DMS153 treated with DMSO at 0.1 percent for 48 hours (cell line): ENCODE data around the gene IRF2.
A peak's percentile ranks its signal among the peaks of the same experiment; 100 is the strongest.

ENCODE experiments used
- DNase-seq: peaks from one replicate; lab custom pipeline; 2025; ENCODE audit not compliant: unreplicated experiment; lab: John Stamatoyannopoulos, UW

The IRF2 gene

DNA sequence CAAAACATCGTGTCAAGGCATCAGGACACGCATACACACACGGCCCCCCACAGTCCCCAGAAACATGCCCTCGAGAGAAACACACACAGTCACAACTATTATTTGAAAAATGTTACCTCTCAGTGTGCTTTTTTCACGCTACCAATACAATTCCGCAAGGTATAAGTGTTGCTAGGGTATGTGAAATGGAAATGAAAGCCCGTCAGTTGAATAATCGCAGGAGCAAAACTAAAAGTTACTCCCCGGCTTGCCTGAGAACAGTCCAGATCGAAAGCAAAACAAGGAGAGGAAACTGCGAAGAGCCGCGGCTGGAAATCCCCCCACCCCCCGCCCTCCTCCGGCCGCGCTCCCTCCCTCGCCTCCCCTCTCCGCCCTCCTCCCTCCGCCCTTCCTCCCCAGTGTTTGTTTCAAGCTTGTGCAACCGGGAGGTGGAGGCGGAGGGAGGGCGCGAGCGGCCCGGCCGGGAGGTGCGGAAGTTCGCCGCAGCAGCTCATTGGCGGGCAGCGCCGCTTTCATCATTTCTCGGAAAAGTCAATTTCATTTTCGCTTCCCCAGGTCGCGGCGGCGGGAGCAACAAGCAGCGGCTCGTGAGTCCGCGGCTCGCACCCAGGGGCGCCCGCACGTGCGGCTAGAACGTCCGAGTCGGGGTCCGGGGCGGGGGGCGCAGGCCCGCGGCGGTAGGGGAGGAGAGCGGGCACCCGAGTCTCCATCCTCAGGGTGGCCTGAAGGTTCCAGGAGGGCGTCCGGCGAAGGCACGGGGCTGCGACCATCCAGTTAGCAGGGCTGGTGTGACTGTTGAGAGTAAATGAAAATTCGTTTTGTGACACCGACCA is at the start of gene IRF2:
TSS of gene IRF2 (minus strand) at position 288 of the 833 bp plus-strand sequence. CDS start 45,486 bp downstream, outside the sequence.
- DNase-seq = peak; percentile 95

DNA sequence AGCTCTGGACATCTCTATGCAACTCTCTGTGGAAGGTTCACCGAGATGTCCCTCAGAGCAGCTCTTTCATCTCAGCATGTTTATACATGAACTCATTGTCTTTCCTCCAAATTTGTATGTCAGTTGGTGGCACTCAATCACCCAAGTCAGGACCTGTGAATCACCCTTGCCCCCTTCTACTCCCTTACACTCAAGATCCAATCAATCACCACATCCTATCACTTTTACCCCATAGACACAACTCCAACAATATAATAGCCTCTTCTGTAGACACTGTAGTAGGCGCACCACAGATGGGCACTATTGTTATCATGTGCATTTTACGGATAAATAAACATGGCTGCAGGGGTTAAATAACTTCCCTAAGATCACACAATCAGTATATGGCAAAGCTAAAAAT is 41.3 kb upstream of the IRF2 start:
- no peak for DNase-seq

DNA sequence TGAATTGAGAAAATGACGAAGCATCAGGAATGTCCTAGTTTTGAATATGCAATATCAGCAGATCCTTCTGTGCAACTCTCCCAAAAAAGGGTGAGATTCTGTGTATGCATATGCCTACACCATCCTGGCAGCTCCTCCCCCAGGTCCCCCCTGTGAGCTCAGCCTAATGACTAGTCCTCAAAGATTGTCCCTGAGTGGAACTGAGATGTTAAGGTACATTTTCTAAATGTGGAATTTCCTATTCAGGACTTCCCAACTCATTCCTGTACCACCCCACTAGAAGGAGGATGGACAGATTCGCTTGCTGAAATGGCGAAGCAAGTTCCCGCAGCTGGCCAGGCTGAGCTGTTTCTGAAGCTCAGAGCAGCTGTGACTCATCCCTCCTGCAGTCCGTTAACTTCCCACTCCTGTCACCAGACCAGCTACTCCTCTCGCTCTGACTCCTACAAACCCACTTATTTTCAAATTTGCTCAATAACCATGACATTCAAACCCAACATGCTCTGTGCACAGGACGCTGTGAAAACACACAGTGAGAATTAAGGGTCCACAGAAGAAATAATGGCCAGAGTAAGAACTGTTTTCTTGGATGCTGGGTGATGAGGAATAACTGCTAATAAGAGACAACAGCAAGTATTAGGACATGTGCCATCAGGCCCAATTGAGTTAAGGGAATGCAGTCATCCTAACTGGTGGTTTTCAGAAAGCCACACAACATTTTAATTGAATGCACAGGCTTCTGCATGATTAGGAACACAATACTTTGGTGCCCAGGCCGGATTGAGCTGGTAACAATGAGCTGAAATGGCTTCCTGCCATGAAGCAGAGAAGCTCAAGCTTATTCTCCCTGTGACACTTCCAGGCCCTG is 40.0 kb upstream of the IRF2 start:
- no peak for DNase-seq

DNA sequence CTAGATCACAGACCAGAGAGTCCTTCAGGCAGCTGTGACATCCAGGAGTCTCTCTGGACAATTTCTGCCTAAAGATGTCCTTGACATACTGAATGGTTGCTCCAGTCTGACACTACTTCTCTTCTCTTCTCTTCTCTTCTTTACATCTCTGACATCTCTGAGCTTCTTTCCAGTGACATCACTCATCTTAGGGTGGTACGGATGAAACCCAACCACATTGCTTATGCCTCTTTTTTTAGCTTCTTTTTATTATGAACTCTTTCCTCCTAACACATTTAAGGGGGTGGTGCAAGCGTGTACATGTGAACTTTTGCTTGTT is 39.4 kb upstream of the IRF2 start:
- no peak for DNase-seq

DNA sequence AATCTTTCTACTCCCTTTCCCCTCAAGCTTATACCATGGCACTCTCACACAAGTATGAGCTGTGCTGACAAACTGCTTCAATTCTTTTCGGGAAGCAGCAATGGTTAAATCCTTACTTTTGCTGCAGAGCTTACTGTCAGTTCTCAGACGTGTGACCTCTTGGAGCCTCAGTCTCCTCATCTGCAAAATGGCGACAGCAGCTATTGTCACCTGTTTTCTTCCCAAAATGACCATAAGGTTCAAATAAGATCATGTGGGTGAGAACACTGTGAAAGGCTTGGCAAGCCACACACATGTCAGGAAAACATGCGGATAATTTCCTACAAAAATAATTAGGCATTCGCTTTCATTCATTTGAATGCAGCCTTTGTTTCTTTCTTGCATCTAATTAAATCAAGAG is 36.8 kb upstream of the IRF2 start:
- DNase-seq = no peak

DNA sequence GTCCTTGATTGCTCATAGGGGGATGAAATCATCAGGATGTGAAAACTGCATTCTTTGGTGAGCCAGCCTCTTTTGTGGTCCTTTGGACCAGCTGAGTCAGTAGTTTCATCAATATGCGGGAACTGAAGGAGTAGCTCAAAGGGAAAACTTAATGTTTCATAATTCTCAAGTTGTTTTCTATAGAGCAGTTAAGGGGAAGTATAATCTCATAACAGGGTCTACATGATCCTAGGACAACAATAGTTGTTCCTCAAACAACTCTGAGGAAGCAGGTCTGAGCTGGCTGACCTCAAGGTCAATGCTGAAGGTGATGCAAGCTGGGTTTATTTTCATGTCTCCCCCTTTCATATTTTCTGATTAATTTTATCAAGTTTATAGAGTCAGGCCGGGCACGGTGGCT is 36.1 kb upstream of the IRF2 start:
- DNase-seq = no peak

DNA sequence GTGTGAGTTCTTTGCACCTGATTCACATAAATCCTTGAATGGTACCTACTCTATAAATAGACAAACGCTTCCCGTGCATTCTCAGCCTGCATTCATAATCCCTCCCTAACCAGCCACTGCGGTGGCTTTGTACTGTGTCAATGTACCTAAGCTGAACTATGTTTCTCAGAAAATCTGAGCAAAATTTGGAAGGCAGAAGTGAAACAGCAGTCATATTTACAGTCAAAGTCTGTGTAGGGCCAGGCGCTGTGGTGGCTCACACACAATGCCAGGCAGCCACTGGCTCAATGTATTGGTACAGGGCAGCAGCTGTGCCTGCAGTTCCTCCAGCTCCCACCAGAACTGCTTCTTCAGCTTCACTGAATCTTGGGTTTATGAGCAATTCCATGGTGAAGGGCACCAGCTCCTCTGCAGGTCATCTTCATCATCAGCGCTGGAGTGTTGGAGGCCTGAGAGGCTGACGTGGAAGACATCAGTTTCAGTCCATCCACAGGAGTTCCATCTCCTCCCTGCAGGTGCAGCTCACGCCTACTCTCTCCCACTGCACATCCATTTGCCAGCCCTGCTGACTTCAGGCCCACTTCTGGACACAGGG is 32.3 kb upstream of the IRF2 start:
- no peak for DNase-seq

DNA sequence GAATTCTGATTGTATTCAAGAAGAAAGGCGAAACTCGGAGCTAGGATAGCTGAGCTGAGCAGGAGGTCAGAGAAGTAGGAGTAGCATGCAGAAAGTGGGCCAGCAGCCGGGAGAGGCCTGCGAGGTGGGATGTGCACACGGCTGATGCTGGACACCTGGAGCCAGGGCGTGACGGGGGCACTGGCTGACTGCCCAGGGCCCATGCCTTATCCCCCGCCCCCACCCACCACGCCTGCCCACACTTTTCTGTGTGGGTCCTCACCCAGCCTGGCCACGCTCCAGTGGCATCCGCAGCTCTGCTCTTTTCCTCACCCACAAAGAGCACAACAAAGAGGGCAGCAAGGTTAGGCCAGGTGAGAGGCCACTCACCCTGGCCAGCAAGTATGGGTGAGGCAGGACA is 30.0 kb upstream of the IRF2 start:
- DNase-seq = no peak

DNA sequence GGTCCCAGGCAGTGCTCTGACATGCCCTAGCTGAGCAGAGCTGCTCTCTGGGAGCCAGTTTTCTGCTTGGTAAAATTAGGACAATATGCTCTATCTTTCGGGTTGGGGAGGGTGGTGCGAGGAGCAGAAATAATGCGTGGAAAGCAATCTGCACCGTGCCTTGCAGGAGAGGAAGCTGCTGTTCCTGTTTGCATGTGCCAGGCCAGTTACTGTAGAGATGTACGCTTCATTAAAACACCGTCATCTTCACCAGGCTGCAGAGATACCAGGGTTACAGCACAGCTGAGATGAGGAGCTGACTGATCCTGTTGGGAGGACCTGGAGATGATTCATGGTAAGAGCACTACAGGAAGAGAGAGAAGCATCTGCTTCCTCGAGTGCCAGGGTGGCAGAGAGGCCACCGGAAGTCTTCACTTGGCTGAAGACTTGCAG is 29.5 kb upstream of the IRF2 start:
- DNase-seq = no peak

DNA sequence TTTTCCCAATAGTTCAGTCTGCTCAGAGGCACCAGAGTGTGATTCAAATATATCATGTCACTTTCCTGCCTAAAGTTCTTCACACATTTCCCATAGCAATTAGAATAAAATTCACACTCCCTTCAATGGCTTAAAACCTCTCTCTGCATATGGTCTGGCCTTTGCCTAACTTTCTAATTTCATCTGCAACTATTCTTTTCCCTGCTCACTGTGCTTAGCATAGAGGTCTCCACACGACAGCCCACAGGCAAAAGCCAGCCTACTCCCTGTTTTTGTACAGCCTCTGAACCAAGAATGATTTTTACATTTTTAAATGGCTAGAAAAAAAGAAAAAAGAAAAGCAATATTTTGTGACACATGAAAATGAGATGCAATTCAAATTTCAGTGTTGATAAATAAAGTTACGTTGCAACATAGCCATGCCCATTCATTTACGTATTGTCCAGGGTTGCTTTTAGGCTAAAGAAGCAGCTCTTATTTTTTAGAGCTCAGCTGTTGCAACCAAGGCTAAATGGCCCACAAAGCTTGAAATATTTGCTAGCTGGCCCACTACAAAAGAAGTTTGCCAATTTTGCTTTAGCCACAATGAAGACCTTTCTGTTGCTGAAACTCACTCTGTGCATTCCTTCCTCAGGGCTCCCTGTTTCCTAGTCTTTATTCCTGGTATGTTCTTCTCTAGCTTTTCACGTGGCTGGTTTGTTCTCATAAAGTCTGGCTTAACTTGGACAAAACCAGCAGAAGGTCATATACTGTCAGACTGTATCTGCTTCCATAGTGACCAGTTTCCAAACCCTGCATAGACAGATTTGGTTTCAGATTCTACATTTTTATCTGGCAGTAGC is 26.6 kb upstream of the IRF2 start:
- no peak for DNase-seq

DNA sequence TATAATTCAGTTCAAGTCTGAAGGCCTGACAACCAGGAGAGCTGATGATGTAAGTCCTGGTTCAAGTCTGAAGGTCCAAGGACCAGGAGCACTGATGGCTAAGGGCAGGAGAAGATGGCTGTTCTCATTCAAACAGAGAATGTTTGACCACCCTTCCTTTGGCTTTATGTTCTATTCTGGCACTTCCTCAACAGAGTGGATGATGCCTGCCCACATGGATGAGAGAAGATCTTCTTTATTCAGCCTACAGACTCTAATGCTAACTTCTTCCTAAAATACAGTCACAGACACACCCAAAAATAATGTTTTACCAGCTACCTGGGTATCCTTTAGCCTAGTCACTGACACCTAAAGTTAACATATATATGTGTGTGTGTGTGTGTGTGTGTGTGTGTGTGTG is 25.6 kb upstream of the IRF2 start:
- no peak for DNase-seq

DNA sequence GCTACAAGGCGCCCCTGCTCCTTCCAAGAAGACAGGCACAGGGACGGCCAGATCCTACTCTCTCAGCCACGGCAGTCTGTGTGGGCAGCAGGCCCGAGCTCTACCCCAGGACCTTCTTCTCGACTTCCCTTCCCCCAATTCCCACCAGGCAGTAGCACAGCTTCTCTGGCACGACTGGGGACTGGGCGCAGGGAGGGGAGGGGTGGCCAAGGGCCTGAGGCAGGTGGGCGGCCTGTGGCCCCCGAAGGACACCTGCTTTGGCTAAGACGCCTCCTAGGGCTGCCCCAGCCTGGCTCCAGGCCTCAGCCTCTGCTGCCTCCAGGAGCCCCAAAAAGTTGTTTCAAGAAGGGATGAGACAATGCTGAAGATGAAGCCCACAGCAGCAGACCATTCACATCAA is 24.2 kb upstream of the IRF2 start:
- DNase-seq = no peak

DNA sequence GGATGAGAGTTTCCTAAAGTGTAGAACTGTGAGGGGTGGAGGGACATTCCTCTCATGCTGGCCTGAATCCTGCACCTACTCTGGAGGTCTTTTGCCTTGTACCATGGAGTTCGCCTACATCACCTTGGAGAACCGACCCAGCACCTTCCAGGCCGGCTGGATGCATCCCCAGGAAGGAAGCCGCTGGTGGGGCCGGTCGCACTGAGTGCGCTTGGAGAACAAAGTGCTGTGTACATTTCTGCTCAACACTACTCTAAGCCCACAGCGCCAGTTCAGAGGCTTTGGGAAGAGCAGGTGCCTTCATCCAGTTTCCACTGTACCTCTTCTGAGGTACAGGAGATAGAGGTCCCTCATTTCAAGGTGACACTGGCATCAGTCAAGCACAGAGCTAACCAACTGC is 15.4 kb upstream of the IRF2 start:
- DNase-seq = no peak

DNA sequence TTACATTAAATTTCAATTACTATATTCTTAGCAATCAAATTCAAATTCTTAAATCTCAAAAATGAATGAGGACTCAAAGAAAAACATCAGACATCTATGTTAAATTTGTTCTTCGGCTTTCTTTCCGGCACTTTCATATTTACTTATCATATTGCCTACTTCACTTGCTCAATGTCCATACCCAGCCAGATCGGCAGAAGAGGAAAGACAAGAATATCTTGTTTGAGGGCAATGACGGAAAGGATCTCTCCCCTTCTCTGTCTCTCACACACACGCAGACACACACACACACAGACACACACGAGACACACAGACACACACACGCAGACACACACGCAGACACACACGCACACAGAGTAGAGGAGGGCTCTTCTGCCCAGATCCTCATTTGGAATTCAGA is 13.2 kb upstream of the IRF2 start:
- no peak for DNase-seq

DNA sequence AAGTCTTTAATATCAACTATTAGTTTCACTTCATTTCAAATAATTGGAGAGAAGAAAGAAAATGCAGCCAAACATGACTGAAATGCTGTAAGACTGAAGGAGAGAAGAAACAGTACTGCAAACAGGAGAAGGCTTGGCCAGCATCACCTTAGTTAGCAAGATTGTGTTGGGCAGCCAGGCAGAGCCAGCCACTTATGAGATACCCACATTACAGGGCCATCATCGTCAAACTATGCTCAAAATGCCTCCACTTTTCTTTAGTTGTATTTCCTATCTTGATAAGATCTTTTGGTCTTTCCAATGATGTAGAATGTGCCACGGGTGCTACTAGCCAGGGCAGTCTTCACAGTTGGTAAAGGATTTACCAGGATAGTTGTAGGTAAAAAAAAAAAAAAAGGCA is 10.9 kb upstream of the IRF2 start:
- no peak for DNase-seq

DNA sequence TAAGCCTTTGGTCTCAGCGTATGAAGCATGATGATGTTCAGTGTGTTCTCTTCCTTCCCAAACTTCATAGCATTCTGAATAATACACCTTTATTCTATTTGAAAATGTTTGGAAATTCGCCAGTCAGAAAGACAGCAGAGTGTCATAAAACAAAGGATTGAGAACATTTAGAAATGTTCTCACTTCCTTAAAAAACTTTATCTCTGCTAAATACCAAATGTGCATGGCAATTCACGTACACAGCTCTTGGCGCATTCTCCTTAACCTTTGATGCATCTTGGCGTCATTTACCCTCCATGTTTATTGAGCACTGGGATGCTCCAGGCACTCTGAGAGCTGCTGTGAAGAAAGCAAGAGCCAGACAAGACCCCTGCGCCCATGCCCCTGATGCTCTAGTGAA is 7.2 kb upstream of the IRF2 start:
- DNase-seq = no peak

DNA sequence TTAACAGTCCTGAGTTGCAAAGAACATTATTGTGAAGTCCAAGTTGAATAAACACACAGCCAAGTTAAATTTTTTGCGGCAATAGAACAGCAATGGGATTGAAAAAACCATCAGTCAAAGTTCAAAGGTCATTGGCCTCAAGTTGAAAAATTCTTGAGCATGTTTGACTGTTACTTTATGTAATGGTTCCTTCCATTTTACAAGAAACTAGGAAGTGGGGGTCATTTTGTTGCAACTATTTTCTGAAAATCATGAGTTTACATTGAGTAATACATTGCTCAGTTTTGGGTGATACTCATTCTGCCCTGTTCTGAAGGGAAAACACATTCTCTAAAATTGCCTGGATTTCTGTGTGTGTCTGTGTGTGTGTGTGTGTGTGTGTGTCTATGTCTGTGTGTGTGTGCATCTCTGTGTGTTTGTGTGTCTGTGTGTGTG is 5.2 kb upstream of the IRF2 start:
- DNase-seq = no peak

DNA sequence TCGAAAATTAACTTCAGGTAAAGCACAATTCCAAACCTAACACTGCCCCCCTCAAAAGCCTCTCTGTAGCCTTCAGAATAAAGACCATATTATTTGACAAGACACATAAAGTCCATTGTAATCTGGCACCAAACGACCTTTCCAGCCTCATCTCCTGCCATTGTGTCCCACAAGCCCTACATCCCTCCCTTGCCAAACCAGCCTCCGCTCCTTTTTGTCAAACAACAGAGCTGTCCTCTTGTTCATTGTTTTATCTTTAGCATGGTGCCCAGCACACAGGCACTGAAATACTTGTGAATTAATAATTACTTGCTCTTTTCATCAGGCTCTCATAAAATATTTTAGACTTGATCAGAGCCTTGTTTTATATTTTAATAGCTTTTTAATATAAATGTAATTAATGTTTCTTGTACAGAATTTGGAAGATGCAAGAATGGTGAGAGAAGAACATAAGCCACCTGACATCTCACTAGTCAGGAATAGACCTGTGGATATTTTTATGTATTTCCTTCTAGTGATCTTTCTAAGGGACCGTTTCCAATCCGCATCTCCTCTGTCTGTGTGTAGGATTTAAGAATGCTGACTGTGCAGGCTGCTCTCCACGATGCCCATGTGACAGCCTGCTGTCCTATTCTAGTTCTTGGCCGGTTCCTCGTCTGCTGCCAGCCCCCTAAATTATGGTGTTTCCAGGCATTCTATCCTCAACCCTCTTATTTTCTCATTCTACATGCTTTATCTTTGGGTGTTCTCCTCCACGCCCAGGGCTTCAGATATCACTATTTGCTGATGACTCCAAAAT is 3.0 kb upstream of the IRF2 start:
- no peak for DNase-seq

DNA sequence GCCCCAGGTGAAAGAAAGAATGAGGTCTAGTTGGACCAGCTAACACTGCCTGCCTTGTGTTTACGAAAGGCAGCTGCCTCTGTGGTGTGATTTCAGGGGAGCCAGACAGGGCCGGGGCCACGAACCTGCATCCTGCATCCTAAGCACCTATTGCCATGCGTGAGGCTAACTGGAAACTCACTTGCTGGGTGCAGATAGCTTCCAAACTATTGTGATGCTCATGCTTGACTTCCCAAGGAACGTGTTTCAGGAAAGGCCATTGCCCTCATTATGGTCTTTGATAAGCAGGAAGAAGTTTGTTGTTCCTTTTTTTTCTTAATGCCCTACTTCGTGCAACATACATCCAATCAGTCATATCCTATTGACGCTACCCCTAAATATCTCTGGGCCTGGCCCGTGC is 2.3 kb upstream of the IRF2 start:
- no peak for DNase-seq

DNA sequence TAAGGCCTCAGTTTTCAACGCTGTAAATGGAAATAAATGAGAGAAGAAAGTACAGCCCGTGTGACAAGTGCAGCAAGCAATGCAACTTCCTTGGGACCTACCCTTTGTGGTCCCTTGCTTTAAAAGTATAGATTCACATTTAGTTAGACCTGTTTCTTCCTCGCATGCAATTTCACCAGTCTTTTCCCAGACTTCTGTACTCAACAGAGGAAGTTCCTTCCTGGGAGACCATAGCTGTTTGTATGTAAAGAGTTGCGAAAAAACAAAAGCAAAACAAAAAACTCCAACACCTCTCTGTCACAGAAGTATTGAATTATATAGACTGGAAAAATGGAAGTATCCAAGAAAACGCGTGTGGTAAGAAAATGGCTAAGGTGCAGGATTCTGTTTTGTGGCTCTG is 1.1 kb upstream of the IRF2 start:
- DNase-seq = no peak
